HepG2 (cell line): ENCODE results near the gene XPOT. TPM values are rescaled to one million over a fixed set of nuclear protein-coding genes. Genes with fewer than 3 reads are reported as not detected.
A peak's percentile ranks its signal among the peaks of the same experiment; 100 is the strongest.

ENCODE experiments used
- FIP1L1 ChIP-seq: fragments of 200-400 bp; formaldehyde crosslinking; IDR thresholded peaks from 2 replicates; pipeline ENCODE4 v1.6.1; 2018; ENCODE audit warnings: low read depth, mild to moderate bottlenecking, low read length, moderate library complexity, borderline replicate concordance; ENCODE audit not compliant: insufficient read depth
- HNF4A ChIP-seq: sonication (generic); formaldehyde crosslinking; IDR thresholded peaks from 2 replicates; pipeline ENCODE4 v1.4.0; 2020; ENCODE audit warnings: missing genetic modification reagents
- HOXD1 ChIP-seq: sonication (generic); formaldehyde crosslinking; IDR thresholded peaks from 2 replicates; pipeline ENCODE4 v1.5.0; 2020; ENCODE audit warnings: missing genetic modification reagents
- JDP2 ChIP-seq: sonication (generic); formaldehyde crosslinking; IDR thresholded peaks from 2 replicates; pipeline ENCODE4 v1.8.1; 2022; ENCODE audit warnings: missing genetic modification reagents, borderline replicate concordance
- NFYC ChIP-seq: IDR thresholded peaks from 2 replicates; pipeline ENCODE4 v1.6.1; 2016; ENCODE audit warnings: missing genetic modification reagents, missing compliant biosample characterization
- SAFB2 ChIP-seq: sonication (generic); formaldehyde crosslinking; IDR thresholded peaks from 2 replicates; pipeline ENCODE4 v1.5.1; 2020; ENCODE audit warnings: missing genetic modification reagents, low read depth, mild to moderate bottlenecking, borderline replicate concordance
- SMARCE1 ChIP-seq: fragments of 450-650 bp; IDR thresholded peaks from 2 replicates; pipeline ENCODE4 v1.6.1; 2017; ENCODE audit warnings: borderline replicate concordance
- SP2 ChIP-seq: sonication (generic); formaldehyde crosslinking; IDR thresholded peaks from 2 replicates; pipeline ENCODE4 v1.5.1; 2020; ENCODE audit warnings: mild to moderate bottlenecking, missing genetic modification reagents
- TEAD2 ChIP-seq: sonication (generic); formaldehyde crosslinking; IDR thresholded peaks from 2 replicates; pipeline ENCODE4 v1.9.0; 2021; ENCODE audit warnings: missing genetic modification reagents
- WIZ ChIP-seq: sonication (generic); formaldehyde crosslinking; IDR thresholded peaks from 2 replicates; pipeline ENCODE4 v1.5.1; 2020; ENCODE audit warnings: mild to moderate bottlenecking, missing genetic modification reagents
- ZBTB38 ChIP-seq: sonication (generic); formaldehyde crosslinking; IDR thresholded peaks from 2 replicates; pipeline ENCODE4 v1.5.1; 2020; ENCODE audit warnings: mild to moderate bottlenecking, missing genetic modification reagents
- ZNF160 ChIP-seq: sonication (generic); formaldehyde crosslinking; IDR thresholded peaks from 2 replicates; pipeline ENCODE4 v1.8.0; 2022; ENCODE audit warnings: mild to moderate bottlenecking, inconsistent platforms, missing genetic modification reagents
- ZNF253 ChIP-seq: sonication (generic); formaldehyde crosslinking; IDR thresholded peaks from 2 replicates; pipeline ENCODE4 v1.8.0; 2022; ENCODE audit warnings: mild to moderate bottlenecking, missing genetic modification reagents, borderline replicate concordance
- ZNF510 ChIP-seq: sonication (generic); formaldehyde crosslinking; IDR thresholded peaks from 2 replicates; pipeline ENCODE4 v1.4.0; 2020; ENCODE audit warnings: low read depth, mild to moderate bottlenecking, missing genetic modification reagents
- ZNF747 ChIP-seq: sonication (generic); formaldehyde crosslinking; IDR thresholded peaks from 2 replicates; pipeline ENCODE4 v1.8.1; 2023; ENCODE audit warnings: missing genetic modification reagents, mild to moderate bottlenecking, borderline replicate concordance
- ZNF776 ChIP-seq: sonication (generic); formaldehyde crosslinking; IDR thresholded peaks from 2 replicates; pipeline ENCODE4 v1.4.0; 2020; ENCODE audit warnings: mild to moderate bottlenecking, missing genetic modification reagents
- polyA plus RNA-seq, 8 experiments: library from polyadenylated mRNA; depleted of rRNA in 3 of 8; stranded (reverse) in 7 of 8; unstranded in 1 of 8; fragments of >200 nt; fragmentation: Illumina TruSeq in 4 of 8; extraction: Trizol in 4 of 8; gene quantifications; 2 replicates each; pipeline versions ENCODE4 v1.2.1 to v1.2.3, GENCODE V29; 2011 to 2016; ENCODE audit warnings: low read depth in 4 of 8, missing spikeins in 1 of 8, mixed read lengths in 1 of 8; ENCODE audit not compliant: insufficient read depth in 1 of 8
- total RNA-seq, 5 experiments: library from RNA; depleted of rRNA; stranded (reverse); fragments of >200 nt; fragmentation: Illumina TruSeq; extraction: Trizol; gene quantifications; 2 replicates each; pipeline ENCODE4 v1.2.3, GENCODE V29; 2016; ENCODE audit warnings: low read depth in 1 of 5
- TF ChIP-seq, protein P1 (sequence below): sonication (generic); formaldehyde crosslinking; IDR thresholded peaks from 2 replicates; pipeline ENCODE4 v1.5.0; 2020; ENCODE audit warnings: mild to moderate bottlenecking, missing genetic modification reagents, borderline replicate concordance
- TF ChIP-seq, protein P2 (sequence below): IDR thresholded peaks from 2 replicates; pipeline ENCODE4 v1.6.1; 2016
- TF ChIP-seq, protein P3 (sequence below): sonication (generic); formaldehyde crosslinking; IDR thresholded peaks from 2 replicates; pipeline ENCODE4 v1.4.0; 2020; ENCODE audit warnings: missing genetic modification reagents; ENCODE audit errors: not compliant biosample characterization

The XPOT gene
- total and polyA plus RNA-seq, 2 of the 13 experiments (the other 11 are each of a cell fraction or from before 2014, with no cell fraction given): 93.8 to 102 TPM

DNA sequence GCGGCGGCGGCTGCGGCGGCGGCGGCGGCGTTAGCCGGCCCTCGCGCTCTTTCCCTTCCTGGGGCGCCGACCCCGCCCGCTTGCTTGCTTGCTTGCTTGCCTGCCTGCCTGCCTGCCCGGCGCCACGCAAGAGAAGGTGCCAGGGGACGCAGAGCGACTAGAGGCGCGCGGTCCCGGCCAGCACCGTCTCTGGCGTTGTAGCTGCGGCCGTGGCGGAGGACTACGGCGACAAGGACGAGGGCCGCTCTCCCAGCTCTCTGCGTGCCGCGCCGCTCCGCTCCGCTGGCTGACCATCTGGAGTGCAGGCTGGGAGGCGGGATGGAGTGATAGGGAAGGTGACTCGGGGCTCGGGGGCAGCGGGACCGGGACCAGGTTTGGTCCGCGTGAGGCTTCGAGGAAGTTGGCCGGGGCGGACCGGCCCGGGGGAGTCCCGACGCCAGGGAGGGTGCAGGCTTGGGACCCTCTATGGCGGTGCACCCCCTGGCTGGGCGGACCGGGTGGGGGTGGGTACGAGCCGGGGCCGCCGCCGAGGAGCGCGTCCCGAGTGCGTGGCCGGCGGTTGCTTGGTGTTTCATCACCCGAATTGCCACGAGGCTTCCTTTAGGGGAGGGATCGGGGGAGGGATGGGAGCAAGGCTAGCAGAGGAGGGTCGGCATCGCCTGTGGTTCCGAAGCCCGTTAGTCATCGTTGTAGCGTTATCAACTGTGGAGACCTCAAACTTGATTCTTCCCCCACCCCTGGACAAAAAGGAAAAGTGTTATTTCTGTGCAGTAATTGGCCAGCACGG lies 471 bp downstream of the XPOT start (continued):
- TF ChIP-seq, protein P1, sequence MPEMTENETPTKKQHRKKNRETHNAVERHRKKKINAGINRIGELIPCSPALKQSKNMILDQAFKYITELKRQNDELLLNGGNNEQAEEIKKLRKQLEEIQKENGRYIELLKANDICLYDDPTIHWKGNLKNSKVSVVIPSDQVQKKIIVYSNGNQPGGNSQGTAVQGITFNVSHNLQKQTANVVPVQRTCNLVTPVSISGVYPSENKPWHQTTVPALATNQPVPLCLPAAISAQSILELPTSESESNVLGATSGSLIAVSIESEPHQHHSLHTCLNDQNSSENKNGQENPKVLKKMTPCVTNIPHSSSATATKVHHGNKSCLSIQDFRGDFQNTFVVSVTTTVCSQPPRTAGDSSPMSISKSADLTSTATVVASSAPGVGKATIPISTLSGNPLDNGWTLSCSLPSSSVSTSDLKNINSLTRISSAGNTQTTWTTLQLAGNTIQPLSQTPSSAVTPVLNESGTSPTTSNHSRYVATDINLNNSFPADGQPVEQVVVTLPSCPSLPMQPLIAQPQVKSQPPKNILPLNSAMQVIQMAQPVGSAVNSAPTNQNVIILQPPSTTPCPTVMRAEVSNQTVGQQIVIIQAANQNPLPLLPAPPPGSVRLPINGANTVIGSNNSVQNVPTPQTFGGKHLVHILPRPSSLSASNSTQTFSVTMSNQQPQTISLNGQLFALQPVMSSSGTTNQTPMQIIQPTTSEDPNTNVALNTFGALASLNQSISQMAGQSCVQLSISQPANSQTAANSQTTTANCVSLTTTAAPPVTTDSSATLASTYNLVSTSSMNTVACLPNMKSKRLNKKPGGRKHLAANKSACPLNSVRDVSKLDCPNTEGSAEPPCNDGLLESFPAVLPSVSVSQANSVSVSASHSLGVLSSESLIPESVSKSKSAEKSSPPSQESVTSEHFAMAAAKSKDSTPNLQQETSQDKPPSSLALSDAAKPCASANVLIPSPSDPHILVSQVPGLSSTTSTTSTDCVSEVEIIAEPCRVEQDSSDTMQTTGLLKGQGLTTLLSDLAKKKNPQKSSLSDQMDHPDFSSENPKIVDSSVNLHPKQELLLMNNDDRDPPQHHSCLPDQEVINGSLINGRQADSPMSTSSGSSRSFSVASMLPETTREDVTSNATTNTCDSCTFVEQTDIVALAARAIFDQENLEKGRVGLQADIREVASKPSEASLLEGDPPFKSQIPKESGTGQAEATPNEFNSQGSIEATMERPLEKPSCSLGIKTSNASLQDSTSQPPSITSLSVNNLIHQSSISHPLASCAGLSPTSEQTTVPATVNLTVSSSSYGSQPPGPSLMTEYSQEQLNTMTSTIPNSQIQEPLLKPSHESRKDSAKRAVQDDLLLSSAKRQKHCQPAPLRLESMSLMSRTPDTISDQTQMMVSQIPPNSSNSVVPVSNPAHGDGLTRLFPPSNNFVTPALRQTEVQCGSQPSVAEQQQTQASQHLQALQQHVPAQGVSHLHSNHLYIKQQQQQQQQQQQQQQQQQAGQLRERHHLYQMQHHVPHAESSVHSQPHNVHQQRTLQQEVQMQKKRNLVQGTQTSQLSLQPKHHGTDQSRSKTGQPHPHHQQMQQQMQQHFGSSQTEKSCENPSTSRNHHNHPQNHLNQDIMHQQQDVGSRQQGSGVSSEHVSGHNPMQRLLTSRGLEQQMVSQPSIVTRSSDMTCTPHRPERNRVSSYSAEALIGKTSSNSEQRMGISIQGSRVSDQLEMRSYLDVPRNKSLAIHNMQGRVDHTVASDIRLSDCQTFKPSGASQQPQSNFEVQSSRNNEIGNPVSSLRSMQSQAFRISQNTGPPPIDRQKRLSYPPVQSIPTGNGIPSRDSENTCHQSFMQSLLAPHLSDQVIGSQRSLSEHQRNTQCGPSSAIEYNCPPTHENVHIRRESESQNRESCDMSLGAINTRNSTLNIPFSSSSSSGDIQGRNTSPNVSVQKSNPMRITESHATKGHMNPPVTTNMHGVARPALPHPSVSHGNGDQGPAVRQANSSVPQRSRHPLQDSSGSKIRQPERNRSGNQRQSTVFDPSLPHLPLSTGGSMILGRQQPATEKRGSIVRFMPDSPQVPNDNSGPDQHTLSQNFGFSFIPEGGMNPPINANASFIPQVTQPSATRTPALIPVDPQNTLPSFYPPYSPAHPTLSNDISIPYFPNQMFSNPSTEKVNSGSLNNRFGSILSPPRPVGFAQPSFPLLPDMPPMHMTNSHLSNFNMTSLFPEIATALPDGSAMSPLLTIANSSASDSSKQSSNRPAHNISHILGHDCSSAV (CRISPR knock-in tag): 0 out of 2 replicates have a peak, but pooled peaks have one; percentile 27
- TF ChIP-seq ZNF160 (CRISPR knock-in tag) (no peak; the same call in 1 of the 2 replicates), HOXD1 (CRISPR knock-in tag) (peak; percentile 74; the same call in 1 of the 2 replicates), FIP1L1 (no peak), JDP2 (CRISPR knock-in tag) (no peak), SAFB2 (peak; percentile 58; the same call in 1 of the 2 replicates), ZBTB38 (CRISPR knock-in tag) (no peak), ZNF747 (CRISPR knock-in tag) (no peak; the same call in 1 of the 2 replicates), HNF4A (CRISPR knock-in tag) (no peak), ZNF776 (peak; percentile 86; the same call in 1 of the 2 replicates), WIZ (CRISPR knock-in tag) (no peak), SMARCE1 (no peak), SP2 (CRISPR knock-in tag) (peak; percentile 4; the same call in 1 of the 2 replicates), ZNF253 (CRISPR knock-in tag) (peak; percentile 46; the same call in 1 of the 2 replicates), ZNF510 (CRISPR knock-in tag) (no peak; the same call in 1 of the 2 replicates), TEAD2 (CRISPR knock-in tag) (no peak), NFYC (no peak)
- TF ChIP-seq, protein P2, sequence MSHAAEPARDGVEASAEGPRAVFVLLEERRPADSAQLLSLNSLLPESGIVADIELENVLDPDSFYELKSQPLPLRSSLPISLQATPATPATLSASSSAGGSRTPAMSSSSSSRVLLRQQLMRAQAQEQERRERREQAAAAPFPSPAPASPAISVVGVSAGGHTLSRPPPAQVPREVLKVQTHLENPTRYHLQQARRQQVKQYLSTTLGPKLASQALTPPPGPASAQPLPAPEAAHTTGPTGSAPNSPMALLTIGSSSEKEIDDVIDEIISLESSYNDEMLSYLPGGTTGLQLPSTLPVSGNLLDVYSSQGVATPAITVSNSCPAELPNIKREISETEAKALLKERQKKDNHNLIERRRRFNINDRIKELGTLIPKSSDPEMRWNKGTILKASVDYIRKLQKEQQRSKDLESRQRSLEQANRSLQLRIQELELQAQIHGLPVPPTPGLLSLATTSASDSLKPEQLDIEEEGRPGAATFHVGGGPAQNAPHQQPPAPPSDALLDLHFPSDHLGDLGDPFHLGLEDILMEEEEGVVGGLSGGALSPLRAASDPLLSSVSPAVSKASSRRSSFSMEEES (CRISPR knock-in tag): peak; percentile 76
- TF ChIP-seq, protein P3, sequence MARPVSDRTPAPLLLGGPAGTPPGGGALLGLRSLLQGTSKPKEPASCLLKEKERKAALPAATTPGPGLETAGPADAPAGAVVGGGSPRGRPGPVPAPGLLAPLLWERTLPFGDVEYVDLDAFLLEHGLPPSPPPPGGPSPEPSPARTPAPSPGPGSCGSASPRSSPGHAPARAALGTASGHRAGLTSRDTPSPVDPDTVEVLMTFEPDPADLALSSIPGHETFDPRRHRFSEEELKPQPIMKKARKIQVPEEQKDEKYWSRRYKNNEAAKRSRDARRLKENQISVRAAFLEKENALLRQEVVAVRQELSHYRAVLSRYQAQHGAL: peak; percentile 36
